Measurements from ENCODE around the gene MEMO1. TPM values are rescaled to one million over a fixed set of nuclear protein-coding genes. Genes with fewer than 3 reads are reported as not detected.

The MEMO1 gene
- total and polyA plus RNA-seq, 2 donors (not counting 3 experiments of a cell fraction or from before 2014, with no cell fraction given), result 38.6 to 56.2 TPM

DNA sequence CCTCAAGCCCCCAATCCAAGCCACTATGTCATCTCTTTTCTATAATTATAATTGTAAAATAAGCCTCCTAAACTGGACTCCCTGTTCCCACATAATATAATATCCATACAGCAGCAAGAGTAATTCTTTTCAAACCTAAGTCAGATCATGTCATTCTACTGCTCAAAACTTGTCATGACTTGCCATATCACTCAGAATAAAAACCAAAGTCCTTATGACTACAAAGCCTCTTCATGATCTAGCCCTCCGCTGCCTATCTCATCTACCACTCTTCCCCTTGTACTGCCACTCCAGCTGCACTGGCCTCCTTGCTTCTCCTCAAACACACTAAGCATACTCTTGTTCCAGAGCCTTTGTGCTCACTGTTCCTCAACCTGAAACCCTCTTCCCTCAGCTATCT is 69.9 kb downstream of the MEMO1 start:
- Histone ChIP-seq H2AFZ (ENCODE audit: low read depth, low read length) (no peak overlapping the region), H3K79me2 (ENCODE audit: control insufficient read depth, insufficient read depth, low read length) (peaks cover 43% of the 10 kb centered on the region), H3K27ac (ENCODE audit: insufficient read depth, low read depth, low read length) (no peak overlapping the region), H3K36me3 (ENCODE audit: control insufficient read depth in 2 of 2, extremely low read depth in 1 of 2, insufficient read depth in 2 of 2, low read length in 2 of 2) (no peaks in the 10 kb centered on the region), H3K9me1 (replicated peaks; ENCODE audit: control insufficient read depth, extremely low read depth, insufficient read depth, low read length) (peaks cover 5% of the 10 kb centered on the region), H3K27me3 (ENCODE audit: control insufficient read depth in 2 of 2, insufficient read depth in 2 of 2, low read length in 2 of 2) (no peaks in the 10 kb centered on the region), H3K4me3 (replicated peaks in 1 of 3; ENCODE audit: insufficient read depth in 1 of 3, low read depth in 1 of 3, low read length in 3 of 3) (no peak overlapping the region), H3K9ac (replicated peaks; ENCODE audit: extremely low read depth, insufficient read depth, low read length) (no peak overlapping the region), H3K4me2 (ENCODE audit: insufficient read depth, low read length) (no peak overlapping the region), H3K4me1 (ENCODE audit: control insufficient read depth, extremely low read depth, insufficient read depth, low read length) (peaks cover 3% of the 10 kb centered on the region), H4K20me1 (replicated peaks; ENCODE audit: control insufficient read depth, extremely low read depth, insufficient read depth, low read length) (peaks cover 2% of the 10 kb centered on the region), H3K9me3 (replicated peaks; ENCODE audit: control insufficient read depth, insufficient read depth, low read length) (no peaks in the 10 kb centered on the region)
- ChIA-PET CTCF (no interaction called here), POLR2A (no interaction called here)
- FAIRE-seq (no peak), DNase-seq (ENCODE audit: low read depth, low spot score) (no peak)
- dilution Hi-C loops (cut with MboI; ENCODE audit: extremely low pct_ligation_motif_present, low sequenced_read_pairs), result no loop called here
- intact Hi-C loops (cut with micrococcal nuclease), result no loop called here
- BruUV-seq (replicated peaks), result no TSS peak
- TF ChIP-seq POLR2AphosphoS5 (IDR thresholded peaks at IDR 0.05; ENCODE audit: insufficient read depth, low read depth, low read length) (no peak), EZH2 (IDR thresholded peaks at IDR 0.05; ENCODE audit: borderline replicate concordance, low read depth, low read length, severe bottlenecking) (no peak), GATA2 (IDR thresholded peaks at IDR 0.05; ENCODE audit: insufficient read depth, insufficient read length, low read depth, low read length) (no peak), JUN (IDR thresholded peaks at IDR 0.05; ENCODE audit: borderline replicate concordance, insufficient read depth, insufficient read length, low read depth) (no peak), POLR2A (IDR thresholded peaks at IDR 0.05; ENCODE audit: low read depth, low read length) (no peak), MYC (IDR thresholded peaks at IDR 0.05; ENCODE audit: low read depth, low read length) (no peak), FOS (IDR thresholded peaks at IDR 0.05; ENCODE audit: borderline replicate concordance, insufficient read depth, low read length) (no peak)
- TF ChIP-seq, protein P1, sequence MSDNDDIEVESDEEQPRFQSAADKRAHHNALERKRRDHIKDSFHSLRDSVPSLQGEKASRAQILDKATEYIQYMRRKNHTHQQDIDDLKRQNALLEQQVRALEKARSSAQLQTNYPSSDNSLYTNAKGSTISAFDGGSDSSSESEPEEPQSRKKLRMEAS (IDR thresholded peaks at IDR 0.05; ENCODE audit: insufficient read depth, insufficient read length), result no peak
- TF ChIP-seq, protein P2, sequence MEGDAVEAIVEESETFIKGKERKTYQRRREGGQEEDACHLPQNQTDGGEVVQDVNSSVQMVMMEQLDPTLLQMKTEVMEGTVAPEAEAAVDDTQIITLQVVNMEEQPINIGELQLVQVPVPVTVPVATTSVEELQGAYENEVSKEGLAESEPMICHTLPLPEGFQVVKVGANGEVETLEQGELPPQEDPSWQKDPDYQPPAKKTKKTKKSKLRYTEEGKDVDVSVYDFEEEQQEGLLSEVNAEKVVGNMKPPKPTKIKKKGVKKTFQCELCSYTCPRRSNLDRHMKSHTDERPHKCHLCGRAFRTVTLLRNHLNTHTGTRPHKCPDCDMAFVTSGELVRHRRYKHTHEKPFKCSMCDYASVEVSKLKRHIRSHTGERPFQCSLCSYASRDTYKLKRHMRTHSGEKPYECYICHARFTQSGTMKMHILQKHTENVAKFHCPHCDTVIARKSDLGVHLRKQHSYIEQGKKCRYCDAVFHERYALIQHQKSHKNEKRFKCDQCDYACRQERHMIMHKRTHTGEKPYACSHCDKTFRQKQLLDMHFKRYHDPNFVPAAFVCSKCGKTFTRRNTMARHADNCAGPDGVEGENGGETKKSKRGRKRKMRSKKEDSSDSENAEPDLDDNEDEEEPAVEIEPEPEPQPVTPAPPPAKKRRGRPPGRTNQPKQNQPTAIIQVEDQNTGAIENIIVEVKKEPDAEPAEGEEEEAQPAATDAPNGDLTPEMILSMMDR (IDR thresholded peaks at IDR 0.05; ENCODE audit: extremely low read depth in 1 of 2, insufficient read depth in 1 of 2, low read depth in 1 of 2, low read length in 2 of 2), result no peak

Data from endothelial cell of umbilical vein (primary cell).